GM19452 (cell line): ENCODE measurements around the gene SV2B.

ENCODE experiments used
- ATAC-seq: cut with Tn5 transposase; IDR thresholded peaks from one replicate; pipeline ENCODE4 v1.9.1; 2021; ENCODE audit not compliant: unreplicated experiment

SV2B gene

DNA sequence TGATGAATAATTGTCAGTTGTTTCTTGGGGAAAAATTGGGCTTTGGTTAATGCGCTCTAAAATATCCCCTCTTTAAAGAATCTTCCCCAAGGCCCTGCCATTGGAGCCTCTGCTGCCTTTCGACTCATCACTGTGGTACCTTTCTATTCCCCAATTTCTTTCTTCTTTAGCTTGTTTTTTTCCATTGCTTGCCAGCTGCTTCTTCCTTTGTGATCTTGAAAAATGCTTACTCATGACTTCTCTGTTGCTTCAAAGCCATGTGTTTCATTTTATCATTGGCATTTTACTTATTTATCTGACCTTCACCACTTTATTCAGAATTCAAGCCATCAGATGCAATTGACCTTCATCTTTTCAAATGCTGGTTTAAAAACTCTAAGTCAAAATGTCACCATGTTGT lies 84.4 kb downstream of the SV2B start:
- no peak for ATAC-seq

GRCh38 chr15:91186904-91187656 lies 87.0 kb downstream of the SV2B start:
- ATAC-seq = no peak

DNA sequence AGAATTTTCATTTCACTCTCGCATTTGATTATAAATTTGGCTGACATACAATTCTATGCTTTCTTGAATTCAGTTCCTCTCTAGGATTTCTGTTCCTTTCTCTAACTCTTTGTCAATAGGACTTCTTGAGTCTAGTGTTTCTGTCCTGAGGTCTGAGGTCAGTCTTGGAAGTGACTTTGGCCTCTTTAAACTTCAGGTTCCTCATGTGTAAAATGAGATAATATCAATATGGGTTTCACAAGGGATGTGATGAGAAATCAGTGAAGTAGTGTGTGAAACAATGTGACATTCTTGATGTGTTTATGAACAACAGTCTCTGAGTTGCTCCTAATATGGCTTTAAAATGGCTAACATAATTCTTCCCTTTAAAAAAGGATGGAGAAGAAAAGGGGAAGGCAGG lies 92.2 kb downstream of the SV2B start:
- no peak for ATAC-seq

DNA sequence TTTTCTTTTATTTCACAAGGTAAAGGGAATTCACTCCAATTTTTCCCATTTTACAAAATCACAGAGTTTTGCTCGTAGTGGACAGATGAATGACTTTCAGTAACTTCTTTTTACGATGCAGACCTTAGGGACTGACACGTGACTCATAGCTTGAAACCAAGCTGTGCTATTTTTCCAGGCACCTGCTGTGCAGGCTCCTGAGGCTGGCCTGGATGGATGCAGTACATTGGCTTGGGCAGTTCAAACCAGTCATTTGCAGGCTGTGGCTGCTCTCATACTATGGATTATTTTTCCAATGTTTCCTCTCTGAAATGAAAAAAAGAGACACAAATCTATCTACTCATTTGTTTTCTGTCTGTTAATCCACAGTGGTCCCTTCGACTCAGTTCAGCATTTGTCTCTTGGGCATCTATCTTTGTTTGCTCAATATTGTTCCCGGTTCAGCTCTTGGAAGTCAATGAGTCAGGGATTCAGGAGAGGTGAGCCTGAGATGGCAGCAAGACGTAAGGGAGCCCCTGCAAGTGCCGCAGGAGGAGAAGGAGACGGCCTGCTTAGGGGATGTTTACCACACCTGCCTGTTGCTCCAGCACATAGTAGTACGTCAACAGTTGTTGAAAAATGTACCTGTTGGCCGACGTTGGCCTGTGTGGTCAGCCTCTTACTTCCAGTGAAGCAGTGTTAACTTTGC lies 92.8 kb downstream of the SV2B start:
- ATAC-seq = no peak

DNA sequence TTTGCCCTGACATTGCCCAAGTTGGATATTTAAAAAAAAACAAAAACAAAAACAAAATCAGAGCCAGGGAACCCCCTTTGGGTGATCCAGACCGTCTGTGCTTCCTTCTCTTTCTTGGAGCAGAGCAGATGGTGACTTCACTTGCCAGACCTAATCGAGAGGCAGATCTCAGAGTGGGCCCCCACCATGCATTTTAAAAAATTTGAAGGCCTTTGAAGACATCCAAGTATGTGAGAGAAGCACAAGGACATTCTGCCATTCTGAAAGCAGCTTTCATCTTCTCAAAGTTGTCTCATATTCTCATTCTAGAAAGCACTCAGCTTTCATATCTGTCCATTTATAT lies 93.3 kb downstream of the SV2B start:
- no peak for ATAC-seq

- ATAC-seq = no peak
Measured at GRCh38 chr15:91196127-91196526, 96.1 kb downstream of the SV2B start.

- ATAC-seq = no peak
Measured at GRCh38 chr15:91196768-91197167, 96.7 kb downstream of the SV2B start.

DNA sequence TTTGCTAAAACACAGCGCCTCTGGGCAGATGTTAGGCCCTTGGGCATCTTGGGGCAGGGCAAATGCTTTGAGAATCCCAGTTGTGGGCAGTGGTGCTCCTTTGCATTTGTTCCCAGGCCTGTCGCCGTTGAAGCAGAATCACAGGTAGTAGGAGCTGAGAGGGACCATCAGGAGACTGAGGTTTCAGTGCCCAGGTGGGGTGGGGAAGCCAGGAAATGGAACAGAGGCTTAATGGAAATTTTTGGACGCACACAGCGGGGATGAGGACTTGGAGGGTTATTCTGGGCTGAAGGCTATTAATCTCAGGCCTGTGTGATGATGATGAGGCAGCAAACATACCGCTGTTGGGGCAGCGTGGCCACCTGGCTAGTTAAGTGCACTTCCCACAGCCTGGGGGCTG lies 99.5 kb downstream of the SV2B start:
- ATAC-seq = no peak

GRCh38 chr15:91200101-91200754 lies 100.2 kb downstream of the SV2B start:
- no peak for ATAC-seq

- ATAC-seq = no peak
Measured at GRCh38 chr15:91202510-91203102, 102.5 kb downstream of the SV2B start.

GRCh38 chr15:91203619-91204203 lies 103.7 kb downstream of the SV2B start:
- ATAC-seq = no peak

- ATAC-seq = no peak
Measured at GRCh38 chr15:91208371-91208770, 108.3 kb downstream of the SV2B start.

- no peak for ATAC-seq
Measured at GRCh38 chr15:91209318-91209717, 109.3 kb downstream of the SV2B start.

DNA sequence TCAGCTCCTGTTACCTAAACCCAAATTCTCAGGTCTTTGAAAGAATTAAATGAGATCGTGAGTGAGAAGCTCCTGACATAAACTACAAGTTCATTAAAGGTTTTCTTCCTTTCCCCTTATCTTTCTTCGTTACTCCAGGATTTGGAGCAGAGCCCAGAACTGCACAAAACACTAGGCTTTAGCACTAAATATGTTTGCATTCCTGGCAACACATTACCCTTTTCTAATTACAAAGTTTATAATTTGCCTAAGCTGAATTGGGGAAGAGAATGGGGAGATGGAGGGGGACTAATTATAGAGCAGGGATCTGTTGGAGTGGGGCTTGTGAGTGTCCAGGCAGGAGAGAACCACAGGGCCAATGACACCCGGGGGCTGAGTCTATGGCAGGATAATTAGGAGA lies 109.7 kb downstream of the SV2B start:
- ATAC-seq = no peak

DNA sequence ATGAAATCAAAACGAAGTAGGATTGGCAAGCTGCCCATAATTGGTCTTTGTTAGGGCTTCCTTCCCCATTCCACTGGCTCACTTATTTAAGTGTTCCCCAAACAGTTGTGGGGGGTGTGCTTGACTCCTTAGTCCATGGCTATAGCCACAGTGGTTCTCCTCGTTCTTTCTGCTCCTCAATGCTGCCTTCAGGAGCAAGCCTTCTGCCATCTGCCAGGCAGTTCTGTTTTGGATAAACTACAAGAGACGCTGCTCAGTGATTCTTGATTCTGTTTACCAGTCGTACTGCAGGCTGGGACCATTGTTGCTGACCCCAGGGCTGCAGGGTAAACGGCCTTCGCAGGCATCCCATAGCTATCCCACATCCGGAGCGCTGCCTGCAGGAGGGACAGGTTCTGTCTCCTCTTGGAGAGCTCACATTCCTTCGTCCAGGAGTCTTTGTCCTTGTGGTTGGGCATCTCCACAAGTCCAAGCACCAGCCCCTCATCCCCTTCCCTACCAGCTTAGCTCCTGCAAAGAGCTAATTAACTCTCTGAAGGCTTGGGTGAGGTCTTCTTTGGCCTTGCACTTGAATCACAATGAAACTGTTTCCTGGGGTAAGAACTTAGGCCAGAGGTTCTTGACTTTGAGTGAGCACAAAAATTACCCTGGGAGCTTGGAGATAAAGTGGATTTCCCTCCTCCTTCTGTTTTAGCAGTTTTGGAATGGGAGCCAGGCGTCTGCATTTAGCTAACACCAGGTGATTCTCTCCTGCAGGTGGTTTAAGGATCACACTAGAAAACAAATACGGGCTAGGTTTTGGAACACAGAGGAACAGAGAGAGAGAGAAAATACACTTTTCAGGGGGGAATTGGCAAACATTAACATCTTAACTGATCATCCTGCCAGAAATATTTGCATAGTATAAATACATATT lies 114.9 kb downstream of the SV2B start:
- no peak for ATAC-seq

DNA sequence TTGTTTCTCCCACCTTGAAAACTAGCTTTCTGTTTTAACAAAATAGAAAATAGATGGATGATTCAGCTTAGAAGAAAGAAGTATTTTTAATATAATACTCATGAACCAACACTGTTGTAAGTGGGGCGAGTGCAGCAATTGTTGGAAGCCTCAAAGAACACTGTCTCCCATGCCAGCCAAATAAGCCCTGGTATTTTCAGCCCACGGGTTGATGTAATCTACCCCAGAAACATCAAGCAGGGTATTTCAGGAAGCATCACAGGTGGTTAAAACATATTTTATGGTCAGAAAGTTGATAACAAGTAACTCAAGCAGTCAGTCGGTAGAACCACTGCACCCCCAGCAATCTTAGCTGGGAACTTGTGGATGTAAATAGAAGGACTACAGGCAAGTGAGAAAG lies 115.9 kb downstream of the SV2B start:
- ATAC-seq = no peak

DNA sequence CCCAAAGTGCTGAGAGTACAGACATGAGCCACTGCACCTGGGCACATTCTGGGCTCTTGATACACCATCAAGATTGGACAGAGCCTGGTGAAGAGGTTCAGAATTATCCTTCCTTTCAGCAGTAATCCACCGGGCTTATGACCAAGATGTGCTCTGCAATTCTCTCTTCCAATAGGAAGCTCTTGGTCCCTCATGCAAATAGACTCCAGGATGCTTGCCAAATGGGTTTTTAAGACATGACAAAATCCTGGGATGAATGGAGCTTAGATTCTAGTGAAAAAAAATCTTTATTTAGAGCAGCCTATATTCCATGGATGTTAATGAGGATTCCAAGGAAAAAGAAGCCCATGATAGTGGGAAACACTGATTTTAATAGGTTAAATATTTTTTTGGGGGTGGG lies 119.1 kb downstream of the SV2B start:
- no peak for ATAC-seq

DNA sequence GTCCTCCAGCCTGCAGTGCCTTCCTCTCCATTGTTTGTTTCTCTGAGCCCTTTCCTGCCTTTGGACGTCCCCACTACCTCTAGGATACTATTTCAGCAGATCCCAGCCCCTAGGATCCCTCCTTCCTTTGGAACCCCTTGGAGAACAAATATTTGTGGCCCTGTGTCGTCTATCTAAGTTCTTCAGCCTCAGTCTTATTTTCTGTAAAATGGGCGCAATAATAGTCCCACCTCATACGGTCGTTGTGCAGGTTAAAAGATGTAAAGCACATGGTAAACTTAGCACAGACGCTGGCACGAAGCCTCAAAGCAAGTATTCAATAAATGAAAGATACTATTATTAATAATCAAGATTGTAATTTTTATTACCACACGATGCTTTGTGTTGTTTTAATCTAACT lies 122.0 kb downstream of the SV2B start:
- ATAC-seq = no peak

DNA sequence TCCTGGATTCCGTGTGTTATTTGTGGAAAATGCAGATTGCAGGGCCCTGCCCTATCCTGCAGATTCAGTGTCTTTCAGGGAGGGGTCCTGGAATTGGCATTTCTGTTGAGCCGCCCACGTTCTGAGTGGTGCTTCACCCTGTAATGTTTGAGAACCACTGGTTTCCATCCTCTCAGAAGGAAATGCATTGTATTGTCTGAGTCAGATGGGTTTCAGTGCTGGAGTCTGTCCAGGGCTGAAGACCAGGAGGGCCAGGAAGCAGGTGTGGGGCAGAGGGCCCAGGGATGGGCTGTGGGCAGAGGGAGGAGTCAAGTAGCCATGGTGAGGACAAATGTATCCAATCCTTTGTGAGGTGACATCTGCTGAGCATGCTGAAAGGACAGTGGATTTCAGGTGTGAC lies 123.8 kb downstream of the SV2B start:
- no peak for ATAC-seq

DNA sequence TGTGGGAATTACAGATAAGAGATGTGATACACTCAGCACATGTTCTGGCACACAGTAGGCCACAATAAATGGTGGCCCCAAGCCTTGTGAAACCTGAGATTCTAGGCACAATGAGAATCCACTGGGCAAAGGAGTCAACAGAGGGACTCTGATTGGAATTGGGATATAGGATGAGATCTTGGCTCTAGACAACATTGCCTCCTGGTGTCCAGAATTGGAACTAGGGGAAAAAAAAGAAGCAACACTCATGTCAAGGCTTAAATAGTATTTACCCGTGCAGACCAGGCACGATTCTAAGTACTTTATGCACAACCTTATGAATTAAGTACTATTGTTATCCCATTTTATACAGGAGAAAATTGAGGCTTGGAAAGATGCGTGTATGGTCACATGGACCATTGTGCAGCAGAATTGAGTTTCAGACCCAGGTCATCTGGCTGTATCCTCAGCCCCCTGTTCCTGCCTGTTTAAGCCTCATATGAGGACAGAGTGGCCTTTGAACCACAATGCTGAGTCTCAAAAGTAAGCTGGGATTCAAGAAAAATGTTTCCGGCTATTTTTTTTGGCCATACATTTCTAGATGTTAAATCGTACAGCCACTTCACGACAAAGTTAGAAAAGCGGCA lies 124.8 kb downstream of the SV2B start:
- no peak for ATAC-seq
